HG03159 (cell line): ENCODE measurements around the gene STXBP3.

Experiments
- ATAC-seq: cut with Tn5 transposase; IDR thresholded peaks from one replicate; pipeline ENCODE4 v1.9.1; 2021; ENCODE audit warnings: mild to moderate bottlenecking, moderate library complexity; ENCODE audit not compliant: unreplicated experiment

The STXBP3 gene

DNA sequence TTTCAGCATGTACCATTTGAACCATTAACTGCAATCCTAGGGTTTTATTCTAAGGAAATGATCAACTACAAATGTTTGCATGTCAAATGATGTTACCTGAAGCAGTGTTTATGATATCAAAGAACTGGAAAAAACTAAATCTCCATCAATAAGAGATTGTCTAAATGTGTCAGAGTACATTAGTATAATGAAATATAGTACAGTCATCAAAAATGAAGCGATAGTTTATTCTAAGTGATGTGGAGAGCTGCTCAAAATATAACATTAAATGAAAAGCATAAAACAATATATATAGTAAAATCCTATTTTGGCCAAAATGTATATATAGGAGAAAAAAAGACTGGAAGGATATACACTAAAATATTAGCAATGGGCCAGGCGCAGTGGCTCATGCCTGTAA lies 86.5 kb downstream of the STXBP3 start:
- ATAC-seq, result no peak

DNA sequence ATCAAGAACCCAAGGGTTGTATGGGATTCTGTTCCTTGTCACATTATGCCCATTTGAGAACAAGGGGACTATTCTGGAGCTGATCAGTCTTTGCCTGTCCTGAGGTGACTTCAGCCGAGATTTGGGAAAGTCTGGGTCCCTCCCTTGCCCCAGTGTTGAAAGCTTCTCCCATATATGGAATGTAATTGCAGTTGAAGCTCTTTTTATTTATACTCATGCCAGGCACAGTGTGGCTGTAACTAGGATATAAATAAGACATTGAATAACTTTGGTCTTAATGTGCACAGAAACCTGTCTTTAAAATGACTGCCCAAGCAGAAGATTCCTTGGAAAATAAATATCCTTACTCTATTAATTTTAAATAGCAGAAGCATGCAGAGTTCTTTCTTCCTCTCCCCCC lies 95.2 kb downstream of the STXBP3 start:
- no peak for ATAC-seq

GRCh38 chr1:108842525-108843181 lies 96.2 kb downstream of the STXBP3 start:
- no peak for ATAC-seq

DNA sequence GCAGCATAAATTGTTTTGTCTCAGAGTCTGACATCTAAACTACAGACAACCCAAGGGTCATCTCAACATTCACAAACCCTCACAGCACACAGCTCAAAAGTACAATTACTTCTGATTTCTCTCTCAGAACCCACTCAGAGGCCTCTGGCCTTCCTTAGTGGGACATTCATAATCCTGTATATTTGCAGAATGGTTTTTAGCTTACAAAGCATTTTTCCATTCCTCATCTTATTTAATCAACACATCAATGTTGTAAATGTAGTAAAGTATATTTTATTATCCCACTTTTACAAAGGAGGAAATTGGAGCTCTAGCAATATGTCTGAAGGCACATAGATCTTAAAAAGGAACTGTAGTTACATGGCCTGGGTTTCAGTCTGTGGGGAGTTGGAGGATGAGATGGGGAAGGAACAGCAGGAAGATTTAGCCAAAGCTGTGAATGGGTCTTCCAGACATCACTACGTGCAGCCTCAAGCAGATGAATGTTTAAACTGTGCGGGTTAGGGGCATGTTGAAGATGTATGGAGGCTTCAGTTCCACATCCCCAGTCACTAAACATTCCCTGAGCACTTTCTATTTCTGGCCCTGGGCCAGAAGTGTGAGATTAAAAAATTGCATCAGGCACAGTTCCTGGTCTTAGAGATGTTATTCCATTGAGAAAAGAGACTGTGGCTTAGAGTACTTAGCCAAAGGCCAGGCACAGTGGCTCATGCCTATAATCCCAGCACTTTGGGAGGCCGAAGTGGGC lies 97.1 kb downstream of the STXBP3 start:
- no peak for ATAC-seq

DNA sequence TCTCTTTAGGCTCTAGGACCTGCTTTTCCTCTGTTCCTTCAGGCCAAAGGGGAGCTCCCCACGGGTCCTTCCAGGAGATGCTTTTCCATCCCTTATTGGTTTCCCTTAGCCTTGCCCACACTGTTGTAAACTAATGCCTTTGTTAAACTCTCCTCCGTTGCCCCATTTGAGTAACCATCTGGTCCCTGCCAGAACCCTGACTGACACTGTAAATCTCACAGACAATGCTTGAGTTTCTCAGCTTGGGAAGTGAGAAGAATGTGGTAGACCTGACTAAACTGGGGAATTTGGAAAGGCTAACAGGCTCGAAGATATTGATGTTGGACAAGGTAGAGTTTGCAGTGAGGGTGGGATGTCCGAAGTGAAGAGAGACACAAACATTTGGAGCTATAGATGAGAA lies 99.0 kb downstream of the STXBP3 start:
- ATAC-seq, result no peak

DNA sequence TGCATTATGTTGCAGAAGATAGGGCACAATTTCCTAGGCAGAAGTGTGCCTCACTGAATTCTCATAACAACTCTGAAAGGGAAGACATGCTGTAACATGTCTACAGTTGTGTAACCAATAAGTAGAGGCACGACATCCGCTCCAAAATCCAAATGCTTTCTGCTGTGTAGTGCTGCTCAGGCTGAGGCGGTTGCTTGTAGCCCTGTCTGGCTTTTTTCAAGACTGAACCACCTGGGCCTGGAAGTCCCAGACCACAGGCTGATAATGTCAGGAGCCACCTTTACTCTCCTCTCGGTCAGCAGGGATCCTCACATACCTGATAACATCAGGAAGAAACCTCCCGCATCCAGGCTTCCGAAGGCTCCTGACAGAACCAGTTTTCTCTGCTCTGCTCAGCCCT lies 99.5 kb downstream of the STXBP3 start:
- no peak for ATAC-seq

GRCh38 chr1:108847494-108847893 lies 101.0 kb downstream of the STXBP3 start:
- no peak for ATAC-seq

- no peak for ATAC-seq
Observed at GRCh38 chr1:108848806-108849205, 102.3 kb downstream of the STXBP3 start.

GRCh38 chr1:108850929-108851328 lies 104.5 kb downstream of the STXBP3 start:
- no peak for ATAC-seq

DNA sequence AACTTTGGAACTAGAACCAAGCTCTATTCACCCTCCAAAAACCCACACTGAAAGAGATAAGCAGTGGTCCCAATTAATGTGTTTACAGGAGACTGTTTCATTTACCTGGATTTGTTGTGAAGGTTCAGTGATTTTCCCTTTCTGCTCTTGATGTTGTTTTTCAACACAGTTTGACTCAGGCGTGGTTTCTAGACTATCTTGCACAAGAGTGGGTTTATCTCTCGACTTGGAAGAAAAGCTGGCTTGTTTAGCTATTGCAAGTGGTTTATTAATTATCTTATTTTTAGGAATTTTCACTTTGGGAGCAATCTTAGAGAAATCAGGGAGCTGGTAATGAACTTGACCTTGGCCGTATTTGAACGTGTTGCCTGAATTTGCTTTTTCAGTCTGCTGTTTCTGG lies 105.1 kb downstream of the STXBP3 start:
- ATAC-seq, result no peak

- ATAC-seq, result no peak
Observed at GRCh38 chr1:108852221-108852975, 105.9 kb downstream of the STXBP3 start.

GRCh38 chr1:108854221-108855019 lies 107.9 kb downstream of the STXBP3 start:
- no peak for ATAC-seq

DNA sequence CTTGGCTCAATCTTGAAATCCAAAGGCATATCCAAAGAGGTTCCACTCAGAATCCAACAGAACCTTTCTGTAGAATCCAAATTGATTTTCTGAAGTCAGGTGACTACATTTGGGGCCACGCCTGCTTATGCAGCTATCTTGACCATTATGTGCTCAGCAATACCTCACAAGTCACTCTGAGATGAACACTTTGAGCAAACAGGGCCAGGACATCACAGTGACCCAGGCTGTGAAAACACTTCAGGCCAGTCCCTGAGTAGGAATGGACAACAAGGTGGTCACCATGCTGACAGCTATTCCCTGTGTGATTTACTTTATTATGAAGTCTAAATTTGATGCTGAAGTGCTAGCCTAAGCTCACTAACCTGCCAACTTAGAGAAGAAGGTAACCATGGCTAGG lies 110.5 kb downstream of the STXBP3 start, which contains the start of gene AKNAD1:
Gene AKNAD1 (minus strand): TSS at position 101 of the 400 bp plus-strand sequence. CDS start 4,430 bp downstream, outside the sequence.
- no peak for ATAC-seq

DNA sequence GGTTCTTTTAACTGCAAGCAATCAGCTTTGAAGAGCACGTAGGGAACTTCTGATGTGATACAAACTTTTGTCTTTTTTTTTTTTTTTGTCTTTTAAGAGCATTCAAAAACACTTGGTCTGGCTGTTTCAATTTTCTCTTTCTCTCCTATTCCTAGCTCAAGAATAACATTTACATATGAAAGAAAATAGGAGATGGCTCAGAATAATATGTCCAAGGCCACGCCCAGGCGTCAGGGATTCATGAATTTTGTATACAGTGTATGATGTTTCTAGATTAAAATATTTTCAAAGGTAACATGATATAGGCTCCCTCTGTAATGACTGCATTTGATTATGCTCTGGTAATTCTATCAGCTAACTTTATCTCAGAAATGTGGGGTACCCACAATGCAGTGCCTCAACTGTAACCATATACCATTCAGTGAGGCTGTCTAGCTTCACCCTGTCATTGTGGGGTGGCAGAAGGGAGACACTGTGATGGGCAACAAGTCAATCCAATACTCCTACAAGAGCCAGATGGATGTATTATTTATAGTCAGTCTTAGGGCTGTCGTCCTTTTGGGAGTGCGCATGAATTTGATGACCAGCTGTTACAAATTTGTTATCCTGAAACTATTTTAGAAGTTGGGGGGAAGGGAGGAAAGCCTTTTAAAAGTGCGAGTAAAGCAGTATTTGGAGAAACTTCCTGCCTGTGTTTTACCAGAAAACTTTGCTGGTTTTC lies 111.9 kb downstream of the STXBP3 start:
- no peak for ATAC-seq
